GM21717 (cell line): ENCODE results near the gene HP.
"Not testable (repeated sequence)": the region's sequence is repeated elsewhere in the genome, so short reads cannot be mapped to it uniquely, and the experiment has no call there.

Experiments used
- ATAC-seq: cut with Tn5 transposase; IDR thresholded peaks from one replicate; pipeline ENCODE4 v1.9.1; 2021; ENCODE audit warnings: mild to moderate bottlenecking, moderate library complexity; ENCODE audit not compliant: unreplicated experiment

The HP gene

GRCh38 chr16:72043058-72043457 lies 11.2 kb upstream of the HP start:
- no peak for ATAC-seq

GRCh38 chr16:72043539-72043938 lies 10.8 kb upstream of the HP start:
- ATAC-seq, result no peak

GRCh38 chr16:72044296-72044695 lies 10.0 kb upstream of the HP start:
- no peak for ATAC-seq

GRCh38 chr16:72044825-72045359 lies 9.4 kb upstream of the HP start:
- ATAC-seq, result no peak

- no peak for ATAC-seq
These were observed 5.2 kb upstream of the HP start for GRCh38 chr16:72049110-72049509.

GRCh38 chr16:72050769-72051464 lies 3.4 kb upstream of the HP start:
- ATAC-seq, result no peak

GRCh38 chr16:72051818-72052217 lies 2.5 kb upstream of the HP start:
- ATAC-seq, result no peak

- ATAC-seq, result no peak
These were observed 1.6 kb downstream of the HP start for GRCh38 chr16:72055911-72056310.

GRCh38 chr16:72057313-72057712 lies 3.0 kb downstream of the HP start:
- not testable (repeated sequence) for ATAC-seq

GRCh38 chr16:72059060-72059459 lies 4.8 kb downstream of the HP start:
- not testable (repeated sequence) for ATAC-seq

GRCh38 chr16:72060405-72060804 lies 6.1 kb downstream of the HP start:
- ATAC-seq, result no peak

- ATAC-seq, result no peak
These were observed 7.3 kb downstream of the HP start for GRCh38 chr16:72061564-72061963.

- ATAC-seq, result no peak
These were observed 10.1 kb downstream of the HP start for GRCh38 chr16:72064361-72064894.

GRCh38 chr16:72066747-72067146 lies 12.4 kb downstream of the HP start:
- ATAC-seq, result no peak

GRCh38 chr16:72068930-72069329 lies 14.6 kb downstream of the HP start:
- ATAC-seq, result no peak

- ATAC-seq, result no peak
These were observed 18.4 kb downstream of the HP start for GRCh38 chr16:72072514-72073342.

- no peak for ATAC-seq
These were observed 19.4 kb downstream of the HP start for GRCh38 chr16:72073560-72074230.

- ATAC-seq, result not testable (repeated sequence)
These were observed 20.8 kb downstream of the HP start for GRCh38 chr16:72075067-72075466.

GRCh38 chr16:72076991-72077706 lies 22.8 kb downstream of the HP start:
- not testable (repeated sequence) for ATAC-seq

GRCh38 chr16:72083778-72084404 lies 29.6 kb downstream of the HP start:
- no peak for ATAC-seq
